Measurements from ENCODE around the gene TRAPPC5.

The TRAPPC5 gene

GRCh38 chr19:7657131-7657751, 23.4 kb upstream of the TRAPPC5 start:
- Histone ChIP-seq H3K4me1 (ENCODE audit: insufficient read depth, low read length) (no peaks in the 10 kb centered on the region), H3K36me3 (ENCODE audit: insufficient read depth, low read length) (no peaks in the 10 kb centered on the region), H3K9me3 (ENCODE audit: control insufficient read depth, insufficient read depth, low read length) (no peaks in the 10 kb centered on the region), H3K9ac (ENCODE audit: low read depth, low read length) (no peak overlapping the region)

GRCh38 chr19:7658219-7658686, 22.4 kb upstream of the TRAPPC5 start:
- Histone ChIP-seq H3K9me3 (ENCODE audit: control insufficient read depth, insufficient read depth, low read length) (no peaks in the 10 kb centered on the region), H3K4me1 (ENCODE audit: insufficient read depth, low read length) (no peaks in the 10 kb centered on the region), H3K9ac (ENCODE audit: low read depth, low read length) (no peak overlapping the region), H3K36me3 (ENCODE audit: insufficient read depth, low read length) (no peaks in the 10 kb centered on the region)

- H3K9me3 ChIP-seq (ENCODE audit: control insufficient read depth, insufficient read depth, low read length) = no peaks in the 10 kb centered on the region
- H3K36me3 ChIP-seq (ENCODE audit: insufficient read depth, low read length) = no peaks in the 10 kb centered on the region
- no peaks in the 10 kb centered on the region for H3K4me1 ChIP-seq (ENCODE audit: insufficient read depth, low read length)
- no peak overlapping the region for H3K9ac ChIP-seq (ENCODE audit: low read depth, low read length)
Measured at GRCh38 chr19:7661744-7662538, 18.7 kb upstream of the TRAPPC5 start.

- H3K36me3 ChIP-seq (ENCODE audit: insufficient read depth, low read length) = no peaks in the 10 kb centered on the region
- no peaks in the 10 kb centered on the region for H3K9me3 ChIP-seq (ENCODE audit: control insufficient read depth, insufficient read depth, low read length)
- H3K4me1 ChIP-seq (ENCODE audit: insufficient read depth, low read length) = no peaks in the 10 kb centered on the region
- no peak overlapping the region for H3K9ac ChIP-seq (ENCODE audit: low read depth, low read length)
Measured at GRCh38 chr19:7662657-7663056, 18.0 kb upstream of the TRAPPC5 start.

GRCh38 chr19:7663706-7664105, 16.9 kb upstream of the TRAPPC5 start:
- H3K4me1 ChIP-seq (ENCODE audit: insufficient read depth, low read length) = no peaks in the 10 kb centered on the region
- no peaks in the 10 kb centered on the region for H3K9me3 ChIP-seq (ENCODE audit: control insufficient read depth, insufficient read depth, low read length)
- no peaks in the 10 kb centered on the region for H3K36me3 ChIP-seq (ENCODE audit: insufficient read depth, low read length)
- no peak overlapping the region for H3K9ac ChIP-seq (ENCODE audit: low read depth, low read length)

GRCh38 chr19:7665076-7665475, 15.6 kb upstream of the TRAPPC5 start:
- no peaks in the 10 kb centered on the region for H3K36me3 ChIP-seq (ENCODE audit: insufficient read depth, low read length)
- no peaks in the 10 kb centered on the region for H3K4me1 ChIP-seq (ENCODE audit: insufficient read depth, low read length)
- no peak overlapping the region for H3K9ac ChIP-seq (ENCODE audit: low read depth, low read length)
- no peaks in the 10 kb centered on the region for H3K9me3 ChIP-seq (ENCODE audit: control insufficient read depth, insufficient read depth, low read length)

GRCh38 chr19:7668842-7669241, 11.8 kb upstream of the TRAPPC5 start, which contains the start of gene RETN:
Gene RETN, plus strand, starts transcription at chr19:7669049. Its CDS starts 278 bp downstream, at chr19:7669327.
- Histone ChIP-seq H3K36me3 (ENCODE audit: insufficient read depth, low read length) (no peaks in the 10 kb centered on the region), H3K4me1 (ENCODE audit: insufficient read depth, low read length) (no peaks in the 10 kb centered on the region), H3K9me3 (ENCODE audit: control insufficient read depth, insufficient read depth, low read length) (no peaks in the 10 kb centered on the region), H3K9ac (ENCODE audit: low read depth, low read length) (peak within 1 kb of the TSS; percentile 3; the same call in 1 of the 2 replicates)

GRCh38 chr19:7669641-7670040, 11.0 kb upstream of the TRAPPC5 start:
- H3K36me3 ChIP-seq (ENCODE audit: insufficient read depth, low read length) = no peaks in the 10 kb centered on the region
- no peaks in the 10 kb centered on the region for H3K4me1 ChIP-seq (ENCODE audit: insufficient read depth, low read length)
- H3K9ac ChIP-seq (ENCODE audit: low read depth, low read length) = peak overlapping the region; percentile 3; the same call in 1 of the 2 replicates
- no peaks in the 10 kb centered on the region for H3K9me3 ChIP-seq (ENCODE audit: control insufficient read depth, insufficient read depth, low read length)

- Histone ChIP-seq H3K36me3 (ENCODE audit: insufficient read depth, low read length) (no peaks in the 10 kb centered on the region), H3K9me3 (ENCODE audit: control insufficient read depth, insufficient read depth, low read length) (no peaks in the 10 kb centered on the region), H3K4me1 (ENCODE audit: insufficient read depth, low read length) (no peaks in the 10 kb centered on the region), H3K9ac (ENCODE audit: low read depth, low read length) (peak overlapping the region; percentile 54; the same call in 1 of the 2 replicates)
Measured at GRCh38 chr19:7670150-7670783, 10.4 kb upstream of the TRAPPC5 start.

GRCh38 chr19:7670790-7671189, 9.8 kb upstream of the TRAPPC5 start:
- Histone ChIP-seq H3K9me3 (ENCODE audit: control insufficient read depth, insufficient read depth, low read length) (no peaks in the 10 kb centered on the region), H3K36me3 (ENCODE audit: insufficient read depth, low read length) (no peaks in the 10 kb centered on the region), H3K4me1 (ENCODE audit: insufficient read depth, low read length) (no peaks in the 10 kb centered on the region), H3K9ac (ENCODE audit: low read depth, low read length) (peak overlapping the region; percentile 54; the same call in 1 of the 2 replicates)

GRCh38 chr19:7672522-7672921, 8.1 kb upstream of the TRAPPC5 start:
- no peaks in the 10 kb centered on the region for H3K36me3 ChIP-seq (ENCODE audit: insufficient read depth, low read length)
- no peak overlapping the region for H3K9ac ChIP-seq (ENCODE audit: low read depth, low read length)
- no peaks in the 10 kb centered on the region for H3K9me3 ChIP-seq (ENCODE audit: control insufficient read depth, insufficient read depth, low read length)
- no peaks in the 10 kb centered on the region for H3K4me1 ChIP-seq (ENCODE audit: insufficient read depth, low read length)

GRCh38 chr19:7674010-7675005, 6.3 kb upstream of the TRAPPC5 start:
- peaks cover 6% of the 10 kb centered on the region; the same call in 1 of the 2 replicates for H3K4me1 ChIP-seq (ENCODE audit: insufficient read depth, low read length)

GRCh38 chr19:7676376-7676775, 4.3 kb upstream of the TRAPPC5 start:
- H3K36me3 ChIP-seq (ENCODE audit: insufficient read depth, low read length) = no peaks in the 10 kb centered on the region
- H3K9ac ChIP-seq (ENCODE audit: low read depth, low read length) = no peak overlapping the region
- H3K9me3 ChIP-seq (ENCODE audit: control insufficient read depth, insufficient read depth, low read length) = no peaks in the 10 kb centered on the region
- peaks cover 6% of the 10 kb centered on the region; the same call in 1 of the 2 replicates for H3K4me1 ChIP-seq (ENCODE audit: insufficient read depth, low read length)

More at GRCh38 chr19:7674010-7675005, 6.3 kb upstream of the TRAPPC5 start:
- H3K9ac ChIP-seq (ENCODE audit: low read depth, low read length) = peak overlapping the region; percentile 19; the same call in 1 of the 2 replicates
- no peaks in the 10 kb centered on the region for H3K9me3 ChIP-seq (ENCODE audit: control insufficient read depth, insufficient read depth, low read length)
- no peaks in the 10 kb centered on the region for H3K36me3 ChIP-seq (ENCODE audit: insufficient read depth, low read length)

All from ES-I3 (cell line).